Hematopoietic multipotent progenitor cell treated with erythropoietin and hydrocortisone succinate and interleukin-3 and kit ligand, for 15 days (in vitro differentiated cells): ENCODE measurements around the gene TGM1.
A peak's percentile ranks its signal among the peaks of the same experiment; 100 is the strongest.
"Not testable (repeated sequence)": the region's sequence is repeated elsewhere in the genome, so short reads cannot be mapped to it uniquely, and the experiment has no call there.

Experiments
- DNase-seq: peaks from one replicate; pipeline ENCODE4 v3.0.0-alpha.2; 2015; ENCODE audit warnings: low spot score

The TGM1 gene

DNA sequence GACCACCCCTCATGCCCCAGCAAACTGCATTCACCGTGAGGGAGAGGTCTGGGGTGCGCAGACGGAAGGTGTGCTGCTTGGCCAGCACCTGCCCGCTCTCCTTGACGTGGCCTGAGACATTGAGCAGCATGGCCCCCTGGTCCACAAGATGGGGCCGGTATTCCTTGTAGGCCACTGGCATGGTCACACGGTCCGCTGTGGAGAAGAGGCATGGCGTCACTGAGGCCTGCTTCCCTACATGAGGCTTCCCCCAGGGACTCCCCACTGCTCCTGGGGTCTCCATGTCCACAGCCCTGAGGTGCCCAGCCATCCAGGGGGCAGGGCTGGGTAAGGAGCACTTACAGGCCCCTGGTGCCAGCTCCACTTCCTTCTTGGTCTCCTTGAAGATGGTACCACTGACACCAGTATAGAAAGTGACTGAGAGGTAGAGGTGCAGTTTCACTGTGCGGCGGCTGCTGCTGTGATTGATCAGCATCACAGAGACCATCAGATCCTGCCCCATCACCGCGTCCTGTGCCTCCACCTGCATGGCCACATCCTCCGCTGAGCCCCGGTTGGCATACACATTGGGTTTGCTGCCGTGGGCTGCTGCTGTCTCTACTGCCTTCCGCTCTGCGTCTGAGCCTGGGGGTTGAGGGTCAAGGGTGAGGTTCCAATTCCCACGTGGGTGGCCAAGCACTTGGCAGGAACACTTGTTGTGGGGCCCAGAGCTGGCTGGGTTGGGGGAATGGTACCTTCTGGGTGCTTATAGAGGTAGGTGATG is 8.2 kb downstream of the TGM1 start:
- DNase-seq, result no peak

GRCh38 chr14:24253936-24254335 is 9.0 kb downstream of the TGM1 start:
- DNase-seq, result no peak

DNA sequence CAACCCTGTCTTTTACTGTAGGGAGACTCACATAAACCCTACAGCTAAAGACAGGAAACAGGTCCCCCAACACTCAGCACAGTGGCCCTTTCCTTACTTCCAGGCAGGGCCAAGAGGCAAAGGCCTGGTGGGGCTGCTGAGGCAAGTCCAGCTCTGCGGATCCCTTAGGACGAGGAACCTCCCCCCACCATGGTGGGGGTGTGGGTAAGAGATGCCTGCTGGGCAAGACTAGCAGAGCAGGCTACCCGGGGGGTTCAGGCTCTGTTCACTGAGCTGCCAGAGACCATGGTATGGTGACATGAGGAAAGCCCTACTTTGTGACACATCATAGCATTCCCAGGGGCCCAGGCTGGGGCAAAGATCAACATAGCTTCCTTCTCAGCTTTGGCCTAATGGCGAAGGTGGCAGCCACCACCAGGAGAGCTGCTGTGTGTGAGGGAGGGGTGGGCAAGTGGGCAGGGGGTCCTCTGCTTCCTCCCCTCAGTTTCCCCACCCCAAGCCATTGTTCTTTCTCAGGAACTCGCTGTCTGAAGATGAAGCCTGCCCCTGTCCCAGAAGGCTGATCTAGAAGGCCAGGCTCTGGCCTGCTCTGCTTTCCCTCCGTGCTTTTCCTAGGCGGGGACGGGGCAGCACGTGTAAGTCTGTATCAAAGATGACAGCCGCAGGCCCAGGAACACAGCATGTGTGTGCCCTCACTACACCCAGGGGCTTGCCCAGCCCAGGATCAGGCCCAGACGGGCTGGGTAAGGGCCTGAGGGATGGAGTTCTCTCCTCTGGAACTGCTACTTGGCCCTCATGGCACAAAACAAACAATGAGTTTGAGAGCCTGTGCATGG is 10.5 kb downstream of the TGM1 start:
- no peak for DNase-seq

- DNase-seq, result no peak
Observed at GRCh38 chr14:24251880-24252288, 11.1 kb downstream of the TGM1 start.

- no peak for DNase-seq
Observed at GRCh38 chr14:24250354-24250753, 12.6 kb downstream of the TGM1 start.

- no peak for DNase-seq
Observed at GRCh38 chr14:24249230-24250021, 13.6 kb downstream of the TGM1 start.

DNA sequence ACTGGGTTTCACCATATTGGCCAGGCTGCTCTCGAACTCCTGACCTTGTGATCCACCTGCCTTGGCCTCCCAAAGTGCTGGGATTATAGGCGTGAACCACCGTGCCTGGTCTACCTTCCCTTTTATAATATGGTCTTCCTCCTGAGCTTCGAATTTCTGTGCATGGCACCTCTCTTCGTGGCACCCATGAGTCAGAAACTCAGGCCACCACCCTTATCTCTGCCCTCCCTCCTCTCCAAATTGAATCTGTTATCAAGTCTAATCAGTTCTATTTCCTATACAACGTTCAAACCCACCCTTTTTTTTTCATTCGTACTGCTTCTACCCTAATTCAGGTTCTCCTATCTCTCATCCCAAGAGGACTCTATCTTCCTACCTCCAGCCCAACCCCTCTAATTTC is 15.6 kb downstream of the TGM1 start:
- no peak for DNase-seq

DNA sequence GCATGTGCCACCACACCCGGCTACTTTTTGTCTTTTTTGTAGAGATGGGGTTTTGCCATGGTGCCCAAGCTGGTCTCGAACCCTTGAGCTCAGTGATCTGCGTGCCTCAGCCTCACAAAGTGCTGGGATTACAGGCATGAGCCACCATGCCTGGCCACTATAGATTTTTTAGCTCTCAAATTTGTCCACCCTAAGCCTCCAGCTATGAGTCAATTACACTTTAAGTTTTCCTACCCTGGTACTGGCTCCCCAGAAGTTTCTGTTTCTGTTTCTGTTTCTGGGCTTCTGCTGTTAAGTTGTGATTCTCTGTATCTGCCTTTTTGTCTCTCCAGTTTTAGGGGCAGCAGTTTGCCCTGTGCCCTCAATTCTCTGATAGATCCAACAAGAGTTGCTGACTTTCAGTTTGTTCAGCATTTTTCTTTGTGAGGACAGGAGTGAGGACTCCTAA is 16.2 kb downstream of the TGM1 start:
- no peak for DNase-seq

DNA sequence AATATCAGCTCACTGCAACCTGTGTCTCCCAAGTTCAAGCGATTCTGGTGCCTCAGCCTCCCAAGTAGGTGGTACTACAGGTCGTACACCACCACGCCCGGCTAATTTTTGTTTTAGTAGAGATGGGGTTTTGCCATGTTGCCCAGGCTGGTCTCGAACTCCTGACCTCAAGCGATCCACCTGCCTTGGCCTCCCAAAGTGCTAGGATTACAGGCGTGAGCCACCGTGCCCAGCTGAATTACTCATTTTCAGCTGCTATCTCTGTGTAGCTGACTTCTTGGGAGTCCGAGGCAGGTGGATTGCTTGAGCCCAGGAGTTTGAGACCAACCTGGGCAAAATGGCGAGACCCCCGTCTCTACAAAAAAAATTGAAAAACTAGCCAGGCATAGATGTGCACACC is 17.6 kb downstream of the TGM1 start:
- not testable (repeated sequence) for DNase-seq

DNA sequence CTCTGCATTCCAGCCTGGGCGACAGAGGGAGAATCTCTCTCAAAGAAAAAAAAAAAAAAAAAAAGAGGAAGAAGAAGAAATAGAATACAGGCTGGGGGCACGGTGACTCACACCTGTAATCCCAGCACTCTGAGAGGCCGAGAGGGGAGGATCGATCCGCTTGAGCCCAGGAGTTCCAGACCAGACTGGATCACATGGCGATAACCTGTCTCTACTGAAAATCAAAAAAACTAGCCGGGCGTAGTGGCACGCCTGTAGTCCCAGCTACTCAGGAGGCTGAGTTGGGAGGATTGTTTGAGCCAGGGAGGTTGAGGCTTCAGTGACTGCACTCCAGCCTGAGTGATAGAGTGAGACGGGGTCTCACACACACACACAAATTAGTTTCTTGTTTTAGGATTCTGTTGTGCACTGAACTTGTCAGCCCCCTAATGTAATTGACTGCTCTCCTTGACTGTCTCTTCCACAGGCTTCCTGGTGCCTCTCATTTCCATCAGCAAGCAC is 19.6 kb downstream of the TGM1 start:
- no peak for DNase-seq

- DNase-seq, result peak; percentile 97
Observed at GRCh38 chr14:24241829-24242443, 21.0 kb downstream of the TGM1 start.

GRCh38 chr14:24240110-24240918 is 22.7 kb downstream of the TGM1 start:
- DNase-seq, result no peak

- DNase-seq, result no peak
Observed at GRCh38 chr14:24238527-24239037, 24.4 kb downstream of the TGM1 start.

GRCh38 chr14:24238123-24238522 is 24.9 kb downstream of the TGM1 start:
- no peak for DNase-seq

DNA sequence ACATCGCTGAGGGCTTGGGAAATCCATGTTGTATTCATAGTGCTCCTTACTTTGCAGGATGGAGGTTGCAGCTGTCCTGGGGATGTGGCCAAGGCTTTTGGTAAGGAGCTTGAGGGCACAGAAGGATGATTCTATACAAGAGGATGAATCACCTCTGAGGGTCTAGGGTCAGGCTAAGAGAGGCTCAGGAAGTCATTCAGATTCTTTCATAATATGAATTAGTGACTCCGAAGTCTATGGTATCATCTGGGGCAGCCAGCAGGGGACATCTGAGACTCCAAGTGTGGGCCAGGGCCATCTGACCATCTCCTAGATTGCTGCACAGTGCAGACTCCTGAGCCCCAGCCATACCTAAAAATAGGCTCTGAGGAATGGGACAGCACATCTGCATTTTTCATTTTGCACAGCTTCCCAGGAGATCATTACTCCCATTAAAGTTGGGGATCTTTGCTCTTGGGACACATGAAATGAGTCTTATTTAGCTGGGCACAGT is 25.5 kb downstream of the TGM1 start:
- no peak for DNase-seq

DNA sequence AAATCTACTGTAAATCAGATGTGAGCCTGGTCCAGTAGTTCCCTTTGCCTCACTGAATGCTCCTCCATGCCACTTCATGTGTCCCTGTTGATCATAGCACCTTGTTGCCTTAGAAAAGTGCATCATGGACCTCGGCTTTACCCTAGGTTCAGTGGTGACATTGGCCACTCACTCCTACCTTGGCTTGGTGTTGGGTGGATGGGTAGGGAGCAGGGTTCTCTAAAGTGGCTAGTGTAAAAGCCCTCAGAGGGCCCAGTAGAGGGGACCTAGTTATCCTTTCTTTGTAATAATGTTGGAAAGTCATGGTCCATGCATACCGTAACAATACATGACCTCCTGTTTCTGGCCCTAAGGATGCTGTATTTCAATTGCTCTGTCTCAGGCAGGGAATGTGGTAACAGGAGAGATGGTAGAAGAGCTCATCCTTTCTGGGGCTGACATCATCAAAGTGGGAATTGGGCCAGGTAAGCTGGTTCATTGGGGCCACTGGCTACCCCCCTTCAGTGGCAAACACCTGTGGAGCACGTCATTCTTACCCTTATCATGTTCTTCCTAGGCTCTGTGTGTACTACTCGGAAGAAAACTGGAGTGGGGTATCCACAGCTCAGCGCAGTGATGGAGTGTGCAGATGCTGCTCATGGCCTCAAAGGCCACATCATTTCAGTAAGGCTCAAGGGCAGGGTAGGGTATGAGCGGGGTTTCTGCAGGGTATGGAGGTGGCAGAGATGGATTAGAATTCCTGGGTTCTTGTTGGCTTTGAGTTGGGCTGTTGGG is 26.1 kb downstream of the TGM1 start:
- no peak for DNase-seq

- no peak for DNase-seq
Observed at GRCh38 chr14:24235804-24236688, 26.9 kb downstream of the TGM1 start.

GRCh38 chr14:24234095-24235005 is 28.6 kb downstream of the TGM1 start:
- DNase-seq, result no peak
